RCC 7860 (cell line): Measurements from ENCODE around the gene KLF2.
"Not testable (repeated sequence)": the region's sequence is repeated elsewhere in the genome, so short reads cannot be mapped to it uniquely, and the experiment has no call there.

ENCODE experiments used
- DNase-seq: peaks from one replicate; pipeline ENCODE4 v3.0.0-alpha.2; 2015; ENCODE audit warnings: low spot score
- FAIRE-seq: peaks from 2 replicates; lab custom pipeline; 2012; peaks lifted over from hg19 to GRCh38; lab: Jason Lieb, UNC

Gene KLF2

DNA sequence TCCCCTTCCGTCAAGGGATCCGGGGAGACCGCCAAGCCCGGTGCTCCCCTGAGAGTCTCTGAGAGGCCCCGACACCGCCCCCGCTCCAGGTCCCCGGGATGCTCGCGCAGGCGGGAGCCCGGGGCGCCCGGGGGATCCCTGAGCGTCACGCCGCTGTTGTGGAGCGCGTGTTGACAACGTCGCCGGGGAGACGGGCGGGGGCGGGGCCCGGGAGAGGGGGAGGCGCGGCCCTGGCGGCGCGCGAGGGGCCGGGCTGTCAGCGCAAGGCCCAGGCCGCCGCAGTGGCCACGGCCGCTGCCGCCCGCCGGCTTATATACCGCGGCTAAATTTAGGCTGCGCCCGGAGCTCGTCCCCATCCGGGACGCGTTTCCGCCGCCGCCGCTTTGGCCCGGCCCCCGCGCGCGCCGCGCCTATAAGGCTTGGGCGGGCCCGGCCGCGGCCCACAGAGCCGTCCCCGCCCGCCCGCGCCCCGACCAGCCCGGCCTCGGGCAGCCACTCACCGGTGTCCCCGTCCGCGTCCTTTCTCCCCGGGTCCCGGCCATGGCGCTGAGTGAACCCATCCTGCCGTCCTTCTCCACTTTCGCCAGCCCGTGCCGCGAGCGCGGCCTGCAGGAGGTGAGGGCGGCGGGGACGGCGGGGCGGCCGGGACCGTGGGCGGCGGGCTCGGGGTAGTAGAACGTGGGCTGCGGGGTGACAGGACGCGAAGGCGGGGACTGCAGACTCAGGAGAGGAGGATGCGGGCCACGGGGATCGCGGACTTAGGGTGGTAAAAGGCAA, at the start of gene KLF2:
TSS of gene KLF2 (plus strand) at position 443 of the 777 bp plus-strand sequence. CDS start at position 541, 98 bp downstream.
- peak; percentile 71 for DNase-seq
- FAIRE-seq, result no peak

GRCh38 chr19:16280306-16280705, 44.3 kb upstream of the KLF2 start:
- no peak for FAIRE-seq
- no peak for DNase-seq

GRCh38 chr19:16281743-16282142, 42.9 kb upstream of the KLF2 start:
- DNase-seq (no peak), FAIRE-seq (no peak)

GRCh38 chr19:16283210-16284061, 41.2 kb upstream of the KLF2 start:
- DNase-seq (no peak), FAIRE-seq (no peak)

- FAIRE-seq (no peak), DNase-seq (no peak)
These were observed 40.1 kb upstream of the KLF2 start for GRCh38 chr19:16284505-16284904.

- DNase-seq, FAIRE-seq: not testable (repeated sequence)
These were observed 39.5 kb upstream of the KLF2 start for GRCh38 chr19:16285079-16285478.

DNA sequence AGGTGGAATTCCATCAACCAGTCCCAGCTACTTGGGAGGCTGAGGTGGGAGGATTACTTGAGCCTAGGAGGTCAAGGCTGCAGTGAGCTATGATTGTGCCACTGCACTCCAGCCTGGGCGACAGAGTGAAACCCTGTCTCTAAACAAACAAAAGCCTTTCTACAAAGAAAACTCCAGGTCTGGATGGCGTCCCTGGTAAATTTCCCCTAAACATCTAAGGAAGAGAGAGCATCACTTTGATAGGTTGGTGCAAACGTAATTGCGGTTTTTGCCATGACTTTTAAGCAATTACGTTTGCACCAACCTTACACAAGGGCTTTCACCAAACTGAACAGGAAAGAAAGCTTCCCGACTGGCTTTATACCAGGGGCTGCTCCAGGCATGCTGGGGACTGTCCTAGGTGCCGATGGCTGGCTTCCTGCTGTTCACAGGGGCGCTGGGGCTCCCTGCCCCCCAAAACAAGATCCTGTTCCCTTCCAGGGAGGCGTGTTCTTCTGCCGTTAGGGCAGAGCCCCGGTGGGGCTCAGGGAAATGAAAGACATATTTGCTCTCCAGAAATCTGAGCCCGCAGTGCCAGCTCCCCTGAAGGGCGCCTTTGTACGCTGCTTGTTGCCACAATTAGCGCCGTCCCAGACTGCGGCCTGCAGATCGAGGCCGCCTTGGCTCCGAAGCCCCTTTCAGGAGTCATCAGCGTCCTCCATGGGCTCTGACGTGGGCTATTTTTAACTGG, 38.7 kb upstream of the KLF2 start:
- DNase-seq, result no peak
- FAIRE-seq, result no peak

DNA sequence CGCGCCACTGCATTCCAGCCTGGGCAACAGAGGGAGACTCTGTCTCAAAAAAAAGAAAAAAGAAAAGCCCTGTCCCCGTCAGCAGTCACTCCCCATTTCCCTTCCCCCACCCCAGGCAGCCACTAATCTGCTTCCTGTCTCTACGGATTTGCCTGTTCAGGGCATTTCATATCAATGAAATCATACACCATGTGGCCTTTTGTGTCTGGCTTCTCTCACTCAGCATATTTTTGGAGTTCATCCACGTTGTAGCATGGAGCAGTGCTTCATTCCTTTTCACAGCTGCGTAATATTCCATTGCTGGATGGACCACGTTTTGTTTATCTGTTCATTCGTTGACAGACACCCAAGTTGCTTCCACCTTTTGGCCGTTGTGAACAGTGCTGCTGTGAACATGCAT, 36.1 kb upstream of the KLF2 start:
- no peak for FAIRE-seq

DNA sequence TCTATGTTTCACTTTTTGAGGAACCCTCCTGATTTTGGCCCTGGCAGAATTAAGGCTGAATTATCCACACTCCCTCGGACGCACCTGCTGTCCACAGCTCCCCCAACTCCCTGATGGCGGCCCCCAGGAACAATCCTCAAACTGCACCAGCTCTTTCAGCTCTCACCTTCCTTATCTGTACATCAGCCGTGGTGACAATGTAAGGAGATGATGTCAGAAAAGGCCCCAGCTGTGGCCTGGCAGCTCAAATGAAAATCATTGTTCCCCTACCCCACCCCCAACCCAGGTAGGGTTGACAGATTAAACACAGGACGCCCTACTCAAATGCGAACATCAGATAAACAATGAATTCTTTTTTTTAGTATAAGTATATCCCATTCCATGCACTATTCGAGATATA, 35.0 kb upstream of the KLF2 start:
- no peak for FAIRE-seq
- no peak for DNase-seq

More for the DNA sequence above, 36.1 kb upstream of the KLF2 start:
- no peak for DNase-seq

GRCh38 chr19:16290692-16291091, 33.9 kb upstream of the KLF2 start:
- FAIRE-seq, result no peak
- no peak for DNase-seq

DNA sequence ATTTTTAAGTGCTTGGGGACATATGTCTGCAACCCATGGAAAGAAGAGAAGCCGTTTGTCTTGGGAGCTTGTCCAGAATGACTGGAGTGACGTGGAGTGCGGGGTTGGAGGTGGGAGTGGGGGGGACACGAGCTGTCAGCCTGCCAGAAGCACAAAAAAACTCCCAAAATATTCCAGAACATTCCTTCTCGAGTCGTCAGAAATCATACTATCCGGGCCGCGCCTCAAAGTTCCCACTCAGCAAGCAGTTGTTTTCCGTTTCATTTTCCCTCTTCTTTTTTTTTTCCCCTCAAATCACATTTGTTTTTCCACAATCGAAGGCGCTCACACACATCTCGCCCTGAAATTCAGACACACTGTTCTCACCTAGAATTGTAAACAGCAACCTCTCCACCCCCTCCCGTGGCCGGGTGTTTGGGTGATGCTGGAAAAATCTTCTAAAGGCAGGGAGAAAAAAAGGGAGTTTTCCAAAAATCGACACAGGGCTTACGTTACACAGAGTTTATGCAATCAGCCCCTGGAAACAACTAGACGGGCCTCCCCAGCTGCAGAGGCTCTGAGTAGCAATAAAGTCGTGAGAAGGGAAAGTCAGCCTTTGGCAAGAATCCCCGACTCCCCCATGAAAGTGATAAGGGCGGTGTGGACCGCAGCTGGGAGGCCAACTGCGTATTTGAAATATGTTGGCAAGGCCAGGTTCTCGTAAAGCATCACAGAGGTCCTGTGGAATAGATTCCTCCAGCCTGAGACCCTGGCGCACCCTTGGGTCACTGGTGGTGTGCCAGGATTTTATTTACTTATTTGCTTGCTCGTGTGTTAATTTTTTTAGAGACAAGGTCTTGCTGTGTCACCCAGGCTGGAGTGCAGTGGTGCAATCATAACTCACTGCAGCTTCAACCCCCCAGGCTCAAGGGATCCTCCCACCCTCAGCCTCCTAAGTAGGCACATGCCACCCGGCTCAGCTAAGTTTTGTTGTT, 31.2 kb upstream of the KLF2 start:
- DNase-seq (peak; percentile 64), FAIRE-seq (peak; percentile 34)

DNA sequence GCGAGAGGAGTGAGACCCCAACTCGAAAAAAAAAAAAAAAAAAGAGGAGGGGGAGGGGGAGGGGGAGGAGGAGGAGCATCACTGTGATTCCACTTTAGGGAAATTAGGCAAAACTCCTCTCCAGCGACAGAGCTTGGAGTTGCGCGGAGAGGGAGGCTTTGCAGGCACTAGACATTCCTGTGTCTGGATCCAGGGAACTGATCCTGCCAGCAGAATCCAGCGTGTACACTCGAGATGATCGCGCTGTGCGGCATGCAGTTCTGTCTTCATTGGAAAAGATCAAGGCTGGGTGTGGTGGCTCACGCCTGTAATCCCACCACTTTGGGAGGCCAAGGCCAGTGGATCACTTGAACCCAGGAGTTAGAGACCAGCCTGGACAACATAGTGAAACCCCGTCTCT, 29.6 kb upstream of the KLF2 start:
- DNase-seq (no peak), FAIRE-seq (no peak)

- FAIRE-seq (peak; percentile 82), DNase-seq (peak; percentile 81)
These were observed 27.9 kb upstream of the KLF2 start for GRCh38 chr19:16296713-16297112.

- FAIRE-seq, result no peak
These were observed 26.9 kb upstream of the KLF2 start for GRCh38 chr19:16297575-16298178.

DNA sequence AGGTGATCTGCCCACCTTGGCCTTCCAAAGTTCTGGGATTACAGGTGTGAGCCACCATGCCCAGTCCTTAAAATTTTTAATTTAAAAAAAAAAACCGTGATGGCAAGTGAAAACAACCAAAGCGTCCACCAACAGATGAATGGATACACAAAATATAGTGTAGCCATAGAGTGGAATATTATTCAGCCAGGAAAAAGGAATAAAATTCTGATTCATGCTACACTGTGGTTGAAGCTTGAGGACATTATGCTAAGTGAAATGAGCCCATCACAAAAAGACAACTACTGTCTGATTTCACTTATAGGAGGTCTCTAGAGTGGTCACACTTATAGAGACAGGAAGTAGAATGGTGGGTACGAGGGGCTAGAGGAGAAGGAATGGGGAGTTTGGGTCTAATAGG, 26.3 kb upstream of the KLF2 start:
- FAIRE-seq (no peak), DNase-seq (no peak)

More at GRCh38 chr19:16297575-16298178, 26.9 kb upstream of the KLF2 start:
- no peak for DNase-seq

DNA sequence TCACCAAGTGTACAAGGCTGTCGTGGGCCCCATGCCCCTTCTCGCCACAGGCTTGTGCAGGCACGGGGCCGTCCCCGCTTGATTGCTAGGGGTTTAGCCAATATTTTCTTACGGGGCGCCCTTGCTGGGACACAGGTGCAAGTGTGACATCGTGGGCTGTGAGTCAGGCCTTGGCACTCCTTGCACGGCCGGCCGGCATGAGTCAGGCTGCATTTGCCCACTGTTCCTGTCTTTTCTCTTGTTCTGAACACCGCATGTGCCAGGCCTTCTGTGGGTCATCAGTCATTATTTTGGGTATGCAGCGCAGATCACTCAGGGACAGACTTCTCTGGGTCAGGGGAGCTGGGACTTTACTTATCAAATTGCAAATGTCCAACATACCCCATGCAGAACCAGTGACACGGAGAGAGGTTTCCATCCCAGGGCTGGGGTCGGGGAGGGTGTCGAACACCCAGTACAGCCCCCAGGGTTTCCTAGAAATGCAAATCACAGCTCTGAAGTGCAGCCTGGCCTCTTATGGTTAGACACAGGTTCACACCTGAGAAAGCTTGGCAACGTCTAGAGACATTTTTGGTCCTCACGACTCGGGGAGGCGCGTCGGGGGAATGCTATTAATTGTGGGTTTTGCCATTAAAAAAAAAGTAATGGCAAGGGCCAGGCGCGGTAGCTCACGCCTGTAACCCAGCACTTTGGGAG, 22.5 kb upstream of the KLF2 start:
- FAIRE-seq, result peak; percentile 83
- peak; percentile 81 for DNase-seq

DNA sequence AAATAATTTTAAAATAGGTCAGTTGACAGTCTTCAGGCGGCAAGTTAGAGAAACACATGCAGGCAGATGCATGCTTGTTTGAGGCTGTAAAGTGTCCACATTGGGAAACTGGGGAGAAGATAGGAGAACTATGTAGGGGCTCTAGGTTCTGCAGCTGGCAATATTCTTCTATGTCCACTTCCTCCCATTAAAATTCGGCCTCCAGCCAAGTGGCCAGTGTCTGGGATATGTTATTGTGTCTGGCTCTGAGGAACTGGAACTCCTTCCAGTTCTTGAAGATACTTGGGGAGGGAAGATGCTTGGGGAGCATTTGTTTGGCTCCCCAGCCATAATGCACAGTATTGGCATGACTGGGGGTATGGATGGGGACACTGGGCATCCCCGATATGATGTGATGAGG, 20.9 kb upstream of the KLF2 start:
- FAIRE-seq (no peak), DNase-seq (no peak)

- FAIRE-seq, DNase-seq: not testable (repeated sequence)
These were observed 20.1 kb upstream of the KLF2 start for GRCh38 chr19:16304511-16304910.

GRCh38 chr19:16305060-16305459, 19.6 kb upstream of the KLF2 start:
- DNase-seq, FAIRE-seq: not testable (repeated sequence)
